Measurements from ENCODE around the gene RPL22.

DNA sequence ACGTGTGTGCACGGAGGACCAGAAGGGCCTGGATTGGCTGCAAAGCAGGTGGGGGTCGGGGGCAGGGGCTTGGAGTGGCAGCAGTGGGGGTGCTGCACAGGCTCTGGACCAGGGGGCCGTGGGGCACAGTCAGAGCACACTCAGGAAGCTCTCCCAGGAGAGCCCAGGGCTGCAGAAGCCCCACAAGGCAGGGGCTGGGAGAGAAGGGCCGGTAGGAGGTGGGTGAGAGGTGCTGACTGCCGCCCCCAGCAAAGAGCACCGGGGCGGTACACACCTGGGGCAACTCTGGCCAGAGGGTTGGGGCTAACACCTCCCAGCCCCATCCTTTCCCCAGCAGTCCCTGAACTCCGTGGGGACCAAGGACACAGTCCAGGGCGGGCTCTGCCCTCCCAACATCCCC, 33.2 kb downstream of the RPL22 start:
- no peak for TF ChIP-seq GATA3 (IDR thresholded peaks at IDR 0.05; ENCODE audit: low read depth, low read length)
- no peak for TF ChIP-seq GATA2 (IDR thresholded peaks at IDR 0.05; ENCODE audit: low read depth, low read length)
